ENCODE data around the gene ERCC8. TPM values are rescaled to one million over a fixed set of nuclear protein-coding genes. Genes with fewer than 3 reads are reported as not detected.
"Not testable (repeated sequence)": the region's sequence is repeated elsewhere in the genome, so short reads cannot be mapped to it uniquely, and the experiment has no call there.

The ERCC8 gene
- total RNA-seq, 4 donors from 2014 or later = 1.0 to 39.8 (median 6.8) TPM

DNA sequence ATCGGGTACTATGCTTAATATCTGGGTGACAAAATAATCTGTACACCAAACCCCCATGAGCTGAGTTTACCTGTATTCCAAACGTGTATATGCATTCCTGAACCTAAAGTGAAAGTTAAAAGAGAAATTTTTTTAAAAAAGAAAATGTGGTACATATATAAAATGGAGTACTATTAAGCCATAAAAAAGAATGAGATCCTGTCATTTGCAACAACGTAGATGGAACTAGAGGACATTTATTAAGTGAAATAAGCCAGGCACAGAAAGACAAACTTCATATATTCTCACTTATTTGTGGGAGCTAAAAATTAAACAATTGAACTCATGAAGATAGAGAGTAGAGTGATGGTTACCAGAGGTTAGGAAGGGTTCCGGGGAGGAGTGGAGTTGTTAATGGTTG lies 44.9 kb upstream of the ERCC8 start:
- H3K27me3 ChIP-seq = no peaks in the 10 kb centered on the region
- intact Hi-C loops (cut with DNase I; ENCODE audit: low total_unique reads) = no loop called here
- no peak for TF ChIP-seq POLR2A (IDR thresholded peaks at IDR 0.05)
- TF ChIP-seq, protein P1, sequence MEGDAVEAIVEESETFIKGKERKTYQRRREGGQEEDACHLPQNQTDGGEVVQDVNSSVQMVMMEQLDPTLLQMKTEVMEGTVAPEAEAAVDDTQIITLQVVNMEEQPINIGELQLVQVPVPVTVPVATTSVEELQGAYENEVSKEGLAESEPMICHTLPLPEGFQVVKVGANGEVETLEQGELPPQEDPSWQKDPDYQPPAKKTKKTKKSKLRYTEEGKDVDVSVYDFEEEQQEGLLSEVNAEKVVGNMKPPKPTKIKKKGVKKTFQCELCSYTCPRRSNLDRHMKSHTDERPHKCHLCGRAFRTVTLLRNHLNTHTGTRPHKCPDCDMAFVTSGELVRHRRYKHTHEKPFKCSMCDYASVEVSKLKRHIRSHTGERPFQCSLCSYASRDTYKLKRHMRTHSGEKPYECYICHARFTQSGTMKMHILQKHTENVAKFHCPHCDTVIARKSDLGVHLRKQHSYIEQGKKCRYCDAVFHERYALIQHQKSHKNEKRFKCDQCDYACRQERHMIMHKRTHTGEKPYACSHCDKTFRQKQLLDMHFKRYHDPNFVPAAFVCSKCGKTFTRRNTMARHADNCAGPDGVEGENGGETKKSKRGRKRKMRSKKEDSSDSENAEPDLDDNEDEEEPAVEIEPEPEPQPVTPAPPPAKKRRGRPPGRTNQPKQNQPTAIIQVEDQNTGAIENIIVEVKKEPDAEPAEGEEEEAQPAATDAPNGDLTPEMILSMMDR (IDR thresholded peaks at IDR 0.05) = no peak
- no peaks in the 10 kb centered on the region for H3K9me3 ChIP-seq
- no peak for DNase-seq
- H3K4me1 ChIP-seq = no peaks in the 10 kb centered on the region
- no peaks in the 10 kb centered on the region for H3K36me3 ChIP-seq
- H3K27ac ChIP-seq = no peak overlapping the region
- no peak overlapping the region for H3K4me3 ChIP-seq

DNA sequence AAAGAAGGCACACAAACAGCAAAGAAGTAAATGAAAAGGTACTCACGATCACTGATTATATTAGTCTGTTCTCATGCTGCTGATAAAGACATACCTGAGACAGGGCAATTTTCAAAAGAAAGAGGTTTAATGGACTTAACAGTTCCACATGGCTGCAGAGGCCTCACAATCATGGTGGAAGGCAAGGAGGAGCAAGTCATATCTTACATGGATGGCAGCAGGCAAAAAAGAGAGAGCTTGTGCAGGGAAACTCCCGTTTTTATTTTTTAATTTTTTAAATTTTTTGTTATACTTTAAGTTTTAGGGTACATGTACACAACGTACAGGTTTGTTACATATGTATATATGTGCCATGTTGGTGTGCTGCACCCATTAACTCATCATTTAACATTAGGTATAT lies 37.3 kb upstream of the ERCC8 start:
- H3K27ac ChIP-seq; H3K9me3 ChIP-seq; H3K36me3 ChIP-seq; H3K4me3 ChIP-seq; intact Hi-C loops (cut with DNase I; ENCODE audit: low total_unique reads); H3K27me3 ChIP-seq; DNase-seq; H3K4me1 ChIP-seq: not testable (repeated sequence)

DNA sequence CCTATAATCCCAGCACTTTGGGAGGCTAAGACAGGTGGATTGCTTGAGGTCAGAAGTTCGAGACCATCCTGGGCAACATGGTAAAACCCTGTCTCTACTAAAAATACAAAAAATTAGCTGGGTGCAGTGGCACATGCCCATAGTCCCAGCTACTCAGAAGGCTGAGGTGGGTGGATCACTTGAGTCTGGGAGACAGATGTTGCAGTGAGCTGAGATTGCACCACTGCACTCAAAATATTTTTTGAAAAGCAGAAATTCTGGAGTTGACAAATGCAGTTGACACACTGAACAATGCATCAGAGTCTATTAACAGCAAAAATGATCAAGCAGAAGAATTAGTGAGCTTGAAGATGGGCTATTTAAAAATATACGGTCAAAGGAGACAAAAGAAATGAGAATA lies 35.6 kb upstream of the ERCC8 start:
- H3K9me3 ChIP-seq = no peaks in the 10 kb centered on the region
- no peaks in the 10 kb centered on the region for H3K27me3 ChIP-seq
- no peaks in the 10 kb centered on the region for H3K4me1 ChIP-seq
- no peaks in the 10 kb centered on the region for H3K36me3 ChIP-seq
- no peak for DNase-seq
- no peak overlapping the region for H3K4me3 ChIP-seq
- intact Hi-C loops (cut with DNase I; ENCODE audit: low total_unique reads) = no loop called here
- TF ChIP-seq, protein P1 (IDR thresholded peaks at IDR 0.05) = no peak
- no peak for TF ChIP-seq POLR2A (IDR thresholded peaks at IDR 0.05)
- no peak overlapping the region for H3K27ac ChIP-seq

DNA sequence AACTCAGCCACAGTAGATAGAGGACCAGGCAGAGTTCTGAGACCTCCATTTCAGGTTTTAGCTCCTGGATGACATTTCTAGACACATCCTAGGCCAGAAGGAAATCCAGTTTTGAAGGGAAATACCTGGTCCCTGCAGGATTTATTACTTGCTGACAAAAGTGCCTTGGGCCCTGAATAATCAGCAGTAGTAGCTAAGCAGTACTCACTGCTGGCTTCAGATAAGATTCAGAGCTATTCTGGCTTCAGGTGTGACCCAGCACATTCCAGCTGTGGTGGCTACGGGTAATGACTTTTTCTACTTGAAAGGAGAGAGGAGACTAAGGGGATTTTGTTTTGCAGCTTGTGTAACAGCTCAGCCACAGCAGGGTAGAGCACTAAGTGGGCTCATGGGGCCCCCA lies 34.1 kb upstream of the ERCC8 start:
- no peaks in the 10 kb centered on the region for H3K9me3 ChIP-seq
- H3K27me3 ChIP-seq = no peaks in the 10 kb centered on the region
- no peak overlapping the region for H3K4me3 ChIP-seq
- no peaks in the 10 kb centered on the region for H3K4me1 ChIP-seq
- no peak overlapping the region for H3K27ac ChIP-seq
- TF ChIP-seq, protein P1 (IDR thresholded peaks at IDR 0.05) = no peak
- no peak for TF ChIP-seq POLR2A (IDR thresholded peaks at IDR 0.05)
- no peaks in the 10 kb centered on the region for H3K36me3 ChIP-seq
- intact Hi-C loops (cut with DNase I; ENCODE audit: low total_unique reads) = no loop called here
- no peak for DNase-seq

DNA sequence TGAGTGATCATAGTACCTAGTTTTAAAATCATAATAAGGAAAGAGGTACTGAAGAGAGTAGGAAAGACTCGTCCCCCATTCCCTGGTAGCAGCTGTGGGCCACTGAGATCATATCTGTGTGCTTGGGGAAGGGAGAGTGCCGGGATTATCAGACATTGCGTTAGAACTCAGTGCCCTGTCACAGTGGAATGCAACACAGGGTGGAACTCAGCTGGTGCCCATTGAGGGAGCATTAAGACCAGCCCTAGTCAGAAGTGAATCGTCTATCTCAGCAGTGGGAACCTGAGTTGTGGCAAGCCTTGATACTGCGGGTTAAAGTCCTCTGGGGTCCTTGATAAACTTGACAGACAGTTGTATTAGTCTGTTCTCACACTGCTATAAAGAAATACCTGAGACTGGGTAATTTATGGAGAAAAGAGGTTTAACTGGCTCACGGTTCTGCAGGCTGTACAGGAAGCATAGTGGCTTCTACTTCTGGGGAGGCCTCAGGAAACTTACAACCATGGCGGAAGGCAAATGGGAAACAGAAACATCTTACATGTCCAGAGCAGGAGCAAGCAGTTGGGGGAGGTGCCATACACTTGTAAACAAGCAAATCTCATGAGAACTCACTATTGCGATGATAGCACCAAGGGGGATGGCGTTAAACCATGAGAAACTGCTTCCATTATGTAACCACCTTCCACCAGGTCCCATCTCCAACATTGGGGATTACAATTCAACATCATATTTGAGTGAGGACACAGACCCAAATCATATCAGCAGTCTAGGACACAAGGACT lies 33.3 kb upstream of the ERCC8 start:
- Histone ChIP-seq H3K4me3 (no peak overlapping the region), H3K27me3 (no peaks in the 10 kb centered on the region), H3K27ac (no peak overlapping the region), H3K4me1 (no peaks in the 10 kb centered on the region), H3K36me3 (no peaks in the 10 kb centered on the region), H3K9me3 (no peaks in the 10 kb centered on the region)
- TF ChIP-seq, protein P1 (IDR thresholded peaks at IDR 0.05) = no peak
- TF ChIP-seq POLR2A (IDR thresholded peaks at IDR 0.05) = no peak
- no peak for DNase-seq
- intact Hi-C loops (cut with DNase I; ENCODE audit: low total_unique reads) = no loop called here

Data from uterus (tissue), 4 donors.